RWPE2 (cell line): ENCODE results near the gene SMARCD2.
"Not testable (repeated sequence)": the region's sequence is repeated elsewhere in the genome, so short reads cannot be mapped to it uniquely, and the experiment has no call there.

Experiments
- ATAC-seq: fragments of 200-7000 bp; cut with Tn5 transposase; 3 replicates; pipeline ENCODE4 v1.9.1; 2021; ENCODE audit warnings: low read depth
- DNase-seq: peaks from one replicate; pipeline ENCODE4 v3.0.0-alpha.2; 2020; ENCODE audit warnings: low spot score
- H3K27ac ChIP-seq: fragments of 450-650 bp; 2 replicates; pipeline ENCODE4 v1.5.1; 2017; ENCODE audit warnings: mild to moderate bottlenecking; ENCODE audit not compliant: poor library complexity, severe bottlenecking
- H3K27me3 ChIP-seq: fragments of 250-450 bp; sonication (Bioruptor Pico); 2 replicates; pipeline ENCODE4 v1.5.1; 2021; ENCODE audit warnings: mild to moderate bottlenecking, moderate library complexity; ENCODE audit not compliant: insufficient read depth, poor library complexity, severe bottlenecking
- H3K36me3 ChIP-seq: fragments of 250-450 bp; sonication (Bioruptor Pico); 2 replicates; pipeline ENCODE4 v1.5.1; 2020; ENCODE audit warnings: low read depth, mild to moderate bottlenecking, moderate library complexity
- H3K4me1 ChIP-seq: fragments of 250-450 bp; sonication (Bioruptor Pico); 2 replicates; pipeline ENCODE4 v1.5.1; 2021; ENCODE audit warnings: mild to moderate bottlenecking, moderate library complexity; ENCODE audit not compliant: insufficient read depth, poor library complexity, severe bottlenecking
- H3K4me3 ChIP-seq: fragments of 250-450 bp; sonication (Bioruptor Pico); 2 replicates; pipeline ENCODE4 v1.5.1; 2021; ENCODE audit warnings: mild to moderate bottlenecking, moderate library complexity; ENCODE audit not compliant: severe bottlenecking
- H3K9me3 ChIP-seq: fragments of 250-450 bp; sonication (Bioruptor Pico); 2 replicates; pipeline ENCODE4 v1.5.1; 2021; ENCODE audit warnings: mild to moderate bottlenecking, moderate library complexity; ENCODE audit not compliant: severe bottlenecking
- TF ChIP-seq, protein P1 (sequence below): fragments of 450-650 bp; IDR thresholded peaks from one replicate; pipeline ENCODE4 v1.5.1; 2017; ENCODE audit warnings: mild to moderate bottlenecking, moderate library complexity; ENCODE audit not compliant: poor library complexity, severe bottlenecking

The SMARCD2 gene

GRCh38 chr17:63848834-63849689 is 6.6 kb upstream of the SMARCD2 start:
- TF ChIP-seq, protein P1, sequence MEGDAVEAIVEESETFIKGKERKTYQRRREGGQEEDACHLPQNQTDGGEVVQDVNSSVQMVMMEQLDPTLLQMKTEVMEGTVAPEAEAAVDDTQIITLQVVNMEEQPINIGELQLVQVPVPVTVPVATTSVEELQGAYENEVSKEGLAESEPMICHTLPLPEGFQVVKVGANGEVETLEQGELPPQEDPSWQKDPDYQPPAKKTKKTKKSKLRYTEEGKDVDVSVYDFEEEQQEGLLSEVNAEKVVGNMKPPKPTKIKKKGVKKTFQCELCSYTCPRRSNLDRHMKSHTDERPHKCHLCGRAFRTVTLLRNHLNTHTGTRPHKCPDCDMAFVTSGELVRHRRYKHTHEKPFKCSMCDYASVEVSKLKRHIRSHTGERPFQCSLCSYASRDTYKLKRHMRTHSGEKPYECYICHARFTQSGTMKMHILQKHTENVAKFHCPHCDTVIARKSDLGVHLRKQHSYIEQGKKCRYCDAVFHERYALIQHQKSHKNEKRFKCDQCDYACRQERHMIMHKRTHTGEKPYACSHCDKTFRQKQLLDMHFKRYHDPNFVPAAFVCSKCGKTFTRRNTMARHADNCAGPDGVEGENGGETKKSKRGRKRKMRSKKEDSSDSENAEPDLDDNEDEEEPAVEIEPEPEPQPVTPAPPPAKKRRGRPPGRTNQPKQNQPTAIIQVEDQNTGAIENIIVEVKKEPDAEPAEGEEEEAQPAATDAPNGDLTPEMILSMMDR: peak; percentile 90
- peak; percentile 91 for ATAC-seq
- Histone ChIP-seq H3K4me3 (peak overlapping the region; percentile 1), H3K36me3 (no peaks in the 10 kb centered on the region), H3K27me3 (no peaks in the 10 kb centered on the region), H3K4me1 (peaks cover 5% of the 10 kb centered on the region), H3K9me3 (no peaks in the 10 kb centered on the region), H3K27ac (no peak overlapping the region)
- DNase-seq: peak; percentile 90

- Histone ChIP-seq H3K4me1 (peaks cover 5% of the 10 kb centered on the region), H3K27me3 (no peaks in the 10 kb centered on the region), H3K9me3 (no peaks in the 10 kb centered on the region), H3K27ac (no peak overlapping the region), H3K36me3 (no peaks in the 10 kb centered on the region), H3K4me3 (no peak overlapping the region)
- TF ChIP-seq, protein P1: no peak
- ATAC-seq (no peak), DNase-seq (no peak)
These were observed 5.2 kb upstream of the SMARCD2 start for GRCh38 chr17:63847525-63848249.

- Histone ChIP-seq H3K4me3 (no peak overlapping the region), H3K4me1 (peaks cover 8% of the 10 kb centered on the region), H3K36me3 (no peaks in the 10 kb centered on the region), H3K9me3 (no peaks in the 10 kb centered on the region), H3K27ac (no peak overlapping the region), H3K27me3 (no peaks in the 10 kb centered on the region)
- DNase-seq (no peak), ATAC-seq (no peak)
- TF ChIP-seq, protein P1: no peak
These were observed 3.0 kb upstream of the SMARCD2 start for GRCh38 chr17:63845509-63845908.

GRCh38 chr17:63843910-63844677 is 1.6 kb upstream of the SMARCD2 start:
- TF ChIP-seq, protein P1: no peak
- Histone ChIP-seq H3K9me3 (no peaks in the 10 kb centered on the region), H3K27ac (peak overlapping the region; percentile 69), H3K27me3 (no peaks in the 10 kb centered on the region), H3K4me1 (peaks cover 20% of the 10 kb centered on the region), H3K36me3 (no peaks in the 10 kb centered on the region), H3K4me3 (no peak overlapping the region)
- ATAC-seq (no peak), DNase-seq (no peak)

- H3K9me3 ChIP-seq, H3K36me3 ChIP-seq, H3K27me3 ChIP-seq, ATAC-seq, DNase-seq: not testable (repeated sequence)
- peaks cover 27% of the 10 kb centered on the region for H3K4me1 ChIP-seq
- peak overlapping the region; percentile 95 for H3K4me3 ChIP-seq
- peak overlapping the region; percentile 69 for H3K27ac ChIP-seq
These were observed 953 bp upstream of the SMARCD2 start for GRCh38 chr17:63843387-63843888.
